Psoas muscle (tissue), 8 donors: ENCODE data around the gene CERS6. TPM values are rescaled to one million over a fixed set of nuclear protein-coding genes. Genes with fewer than 3 reads are reported as not detected.

Experiments used
- ATAC-seq, 4 donors: fragments of 200-7000 bp; cut with Tn5 transposase; one replicate each; pipeline ENCODE4 v1.9.1; 2020; ENCODE audit warnings: moderate library complexity in 3 of 4, mild to moderate bottlenecking in 2 of 4
- DNase-seq, 2 donors: peaks; one replicate each; pipeline ENCODE4 v3.0.0-alpha.2; 2020
- H3K27ac ChIP-seq: fragments of 200-600 bp; one replicate; pipeline ENCODE4 v1.8.0; 2022
- H3K27me3 ChIP-seq, 3 donors: fragments of 200-600 bp in 1 of 3; one replicate each; pipeline versions ENCODE4 v1.6.1 to v1.8.0; 2013 to 2022; ENCODE audit warnings: low read length in 2 of 3, mild to moderate bottlenecking in 2 of 3, moderate library complexity in 1 of 3; ENCODE audit not compliant: insufficient read depth in 3 of 3
- H3K36me3 ChIP-seq, 2 donors: fragments of 200-600 bp in 1 of 2; one replicate each; pipeline versions ENCODE4 v1.6.1 to v1.8.0; 2013 to 2022; ENCODE audit warnings: low read depth in 1 of 2, mild to moderate bottlenecking in 1 of 2, moderate library complexity in 1 of 2; ENCODE audit not compliant: insufficient read depth in 1 of 2
- H3K4me1 ChIP-seq: fragments of 200-600 bp; one replicate; pipeline ENCODE4 v1.8.0; 2022
- H3K4me3 ChIP-seq: fragments of 200-600 bp; one replicate; pipeline ENCODE4 v1.8.0; 2022; ENCODE audit warnings: mild to moderate bottlenecking
- H3K9me3 ChIP-seq: fragments of 200-600 bp; one replicate; pipeline ENCODE4 v1.8.0; 2022
- WGBS, 3 donors: extraction: QIAGEN DNeasy Blood & Tissue Kit; methylation state at CpG; one replicate each; pipeline versions ENCODE4 v1.1.6 to v1.1.7; 2013; 5-methylcytosine and 5-hydroxymethylcytosine counted together
- intact Hi-C, 2 donors: fragments of 100-400 bp; cut with DNase I; formaldehyde crosslinking; loops; one replicate each; pipeline versions ENCODE4 v1.11.0 to v1.14.2; 2022
- polyA plus RNA-seq, 3 donors: library from polyadenylated mRNA; stranded (reverse); fragments of 200-250 nt; gene quantifications; one replicate each; pipeline ENCODE4 v1.2.3, GENCODE V29; 2013
- total RNA-seq, 4 donors: library from RNA; stranded (reverse); fragmentation: NEBNext Ultra II Directional in 2 of 4; extraction: Animal tissue kit (Norgen Biotek cat#: 25700) in 2 of 4; gene quantifications; one replicate each; pipeline versions ENCODE4 v1.2.1 to v1.2.4, GENCODE V29; 2021 to 2023
- TF ChIP-seq, protein P1 (sequence below): fragments of 200-600 bp; IDR thresholded peaks from one replicate; pipeline ENCODE4 v1.8.0; 2022; ENCODE audit warnings: antibody characterized with exemption
- donor health status: healthy with polysubstance abuse.
- donor health status: DM: no; HTN: no; CAD: no; lungs with moderate emphysema.
- donor health status: Bipolar disorder and iron deficiency.
- donor health status: healthy.
- donor health status: DM: yes; HTN: yes; CAD: no.
- donor health status: DM: no; HTN: no; CAD: no.
- donor health status: DM: no; HTN: no; CAD: no.
- donor health status: DM: yes; HTN: yes; CAD: no.

Gene CERS6
- total and polyA plus RNA-seq, 7 donors = 4.8 to 18.1 (median 11.2) TPM

DNA sequence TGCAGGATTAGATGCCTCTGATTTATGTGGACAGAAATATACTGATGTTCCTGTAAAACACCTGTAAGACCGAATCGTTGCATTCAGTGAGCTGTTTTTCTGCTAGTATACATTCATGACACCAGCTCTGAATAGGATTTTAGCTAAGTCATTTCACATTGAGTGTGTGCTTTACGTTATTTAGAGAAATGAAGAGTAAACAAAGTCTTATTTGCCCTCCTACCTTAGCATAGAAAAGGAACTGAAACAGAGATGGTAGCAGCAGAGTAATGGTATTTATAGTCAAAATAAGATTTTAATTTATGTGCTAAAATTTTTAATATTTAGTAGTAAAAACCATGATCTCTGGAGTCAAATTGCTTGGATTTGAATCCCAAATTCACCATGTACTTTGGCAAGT, 168.0 kb downstream of the CERS6 start:
- Histone ChIP-seq H3K4me1 (no peaks in the 10 kb centered on the region), H3K4me3 (no peak overlapping the region), H3K27me3 (no peaks in the 10 kb centered on the region), H3K9me3 (no peaks in the 10 kb centered on the region), H3K27ac (no peak overlapping the region), H3K36me3 (no peaks in the 10 kb centered on the region)
- TF ChIP-seq, protein P1, sequence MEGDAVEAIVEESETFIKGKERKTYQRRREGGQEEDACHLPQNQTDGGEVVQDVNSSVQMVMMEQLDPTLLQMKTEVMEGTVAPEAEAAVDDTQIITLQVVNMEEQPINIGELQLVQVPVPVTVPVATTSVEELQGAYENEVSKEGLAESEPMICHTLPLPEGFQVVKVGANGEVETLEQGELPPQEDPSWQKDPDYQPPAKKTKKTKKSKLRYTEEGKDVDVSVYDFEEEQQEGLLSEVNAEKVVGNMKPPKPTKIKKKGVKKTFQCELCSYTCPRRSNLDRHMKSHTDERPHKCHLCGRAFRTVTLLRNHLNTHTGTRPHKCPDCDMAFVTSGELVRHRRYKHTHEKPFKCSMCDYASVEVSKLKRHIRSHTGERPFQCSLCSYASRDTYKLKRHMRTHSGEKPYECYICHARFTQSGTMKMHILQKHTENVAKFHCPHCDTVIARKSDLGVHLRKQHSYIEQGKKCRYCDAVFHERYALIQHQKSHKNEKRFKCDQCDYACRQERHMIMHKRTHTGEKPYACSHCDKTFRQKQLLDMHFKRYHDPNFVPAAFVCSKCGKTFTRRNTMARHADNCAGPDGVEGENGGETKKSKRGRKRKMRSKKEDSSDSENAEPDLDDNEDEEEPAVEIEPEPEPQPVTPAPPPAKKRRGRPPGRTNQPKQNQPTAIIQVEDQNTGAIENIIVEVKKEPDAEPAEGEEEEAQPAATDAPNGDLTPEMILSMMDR = no peak
- DNase-seq = no peak
- 92 to 97% (median 96%) methylated on average over 3 of the region's 3 CpGs for WGBS, 3 donors
- no peak for ATAC-seq
- intact Hi-C loops = no loop called here

DNA sequence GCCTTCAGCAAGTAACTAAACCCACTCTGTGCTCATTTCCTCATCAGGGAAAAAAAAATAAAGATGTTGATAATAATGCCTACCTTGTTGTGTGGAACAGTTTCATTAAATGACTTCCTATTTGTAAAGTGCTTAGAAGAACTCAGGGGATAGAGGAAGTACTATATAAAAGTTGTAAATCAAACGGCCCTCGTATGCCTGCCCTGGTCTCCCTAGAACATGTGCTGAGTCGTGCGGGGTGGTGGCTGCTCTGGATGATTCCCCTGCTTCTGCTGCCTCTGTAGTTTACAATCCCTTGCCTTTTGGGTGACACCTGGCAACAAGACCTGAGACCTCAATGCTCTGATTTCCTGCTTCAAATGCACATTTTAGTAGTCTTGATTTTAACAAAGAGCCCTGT, 170.0 kb downstream of the CERS6 start:
- TF ChIP-seq, protein P1 = no peak
- Histone ChIP-seq H3K4me1 (no peaks in the 10 kb centered on the region), H3K4me3 (no peak overlapping the region), H3K9me3 (no peaks in the 10 kb centered on the region), H3K36me3 (no peaks in the 10 kb centered on the region), H3K27me3 (no peaks in the 10 kb centered on the region), H3K27ac (no peak overlapping the region)
- ATAC-seq (peak in 1 of 4 donors; percentile 42), DNase-seq (no peak)
- intact Hi-C loops = no loop called here
- WGBS, 3 donors = 62 to 73% (median 67%) methylated on average over 4 of the region's 4 CpGs

DNA sequence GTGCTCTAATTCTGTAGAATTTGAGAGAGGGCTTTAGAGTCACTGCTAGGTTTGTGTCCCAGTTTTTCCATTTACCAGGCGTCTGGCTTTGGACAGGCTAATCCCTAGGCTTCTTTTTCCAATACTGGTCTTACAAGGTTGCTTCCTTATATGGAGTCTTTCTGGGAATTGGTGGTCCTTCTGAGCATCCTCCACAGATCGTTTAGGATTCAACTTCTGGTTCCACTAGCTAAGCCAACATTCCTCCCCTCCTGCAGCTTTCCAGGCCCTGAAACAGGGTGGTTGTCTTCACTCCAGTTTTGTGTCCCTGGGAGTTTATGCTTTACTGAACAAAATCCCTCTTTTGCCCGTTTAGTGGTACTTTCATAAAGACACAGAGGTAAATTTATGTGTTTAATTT, 170.6 kb downstream of the CERS6 start:
- Histone ChIP-seq H3K27ac (no peak overlapping the region), H3K4me3 (no peak overlapping the region), H3K9me3 (no peaks in the 10 kb centered on the region), H3K27me3 (no peaks in the 10 kb centered on the region), H3K36me3 (no peaks in the 10 kb centered on the region), H3K4me1 (no peaks in the 10 kb centered on the region)
- intact Hi-C loops = no loop called here
- TF ChIP-seq, protein P1 = no peak
- WGBS, 3 donors = 43 to 53% (median 47%) methylated on average over 3 of the region's 3 CpGs
- ATAC-seq = no peak
- DNase-seq = no peak

DNA sequence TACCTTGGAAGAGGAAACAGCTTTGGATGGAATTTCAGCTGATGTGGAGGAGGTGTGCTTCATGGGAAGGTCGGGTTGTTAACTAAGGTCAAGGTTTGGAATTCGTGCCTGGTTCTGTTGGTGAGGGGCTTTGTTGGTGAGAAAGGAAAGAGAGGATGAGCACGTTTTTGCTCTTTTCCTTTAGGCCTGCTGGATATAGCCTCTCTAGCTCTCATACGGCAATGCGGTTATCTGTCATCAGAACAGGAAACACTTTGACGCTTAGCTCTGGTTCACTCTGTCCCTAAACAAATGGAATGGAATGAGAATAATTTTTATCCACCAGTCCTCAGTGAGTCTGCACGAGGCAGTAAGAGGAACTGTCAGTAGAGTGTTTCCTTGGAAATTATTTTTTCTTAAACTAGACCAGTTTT, 176.6 kb downstream of the CERS6 start:
- ATAC-seq (peak; percentile 69 to 93 (median 90)), DNase-seq (no peak)
- TF ChIP-seq, protein P1 = no peak
- peak overlapping the region; percentile 78 for H3K27ac ChIP-seq
- H3K9me3 ChIP-seq = no peaks in the 10 kb centered on the region
- H3K4me3 ChIP-seq = no peak overlapping the region
- peaks cover 47% of the 10 kb centered on the region for H3K4me1 ChIP-seq
- no peaks in the 10 kb centered on the region for H3K36me3 ChIP-seq
- H3K27me3 ChIP-seq = no peaks in the 10 kb centered on the region
- intact Hi-C loops = no loop called here
- 7 to 56% (median 34%) methylated on average over 7 of the region's 7 CpGs for WGBS, 3 donors

DNA sequence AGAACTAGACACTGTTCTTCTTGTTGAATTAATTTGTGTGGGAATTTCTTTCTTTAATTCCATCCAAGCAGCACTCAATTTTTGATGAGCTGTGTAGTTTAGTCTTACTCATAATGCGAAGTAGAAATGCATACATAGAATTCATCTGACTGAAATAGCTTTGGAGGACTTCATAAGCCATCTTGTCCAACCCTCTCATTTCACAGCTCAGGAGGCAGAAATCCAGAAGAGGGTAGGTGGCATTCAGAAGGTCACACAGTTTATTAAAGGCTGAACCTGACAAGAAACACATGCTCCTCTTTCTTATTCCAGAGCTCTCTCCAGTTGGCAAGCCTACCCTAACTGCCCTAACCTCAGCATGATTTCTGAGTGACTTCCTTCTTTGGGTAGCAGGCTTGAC, 177.1 kb downstream of the CERS6 start:
- Histone ChIP-seq H3K4me3 (no peak overlapping the region), H3K27me3 (no peaks in the 10 kb centered on the region), H3K36me3 (no peaks in the 10 kb centered on the region), H3K27ac (peak overlapping the region; percentile 78), H3K4me1 (peaks cover 47% of the 10 kb centered on the region), H3K9me3 (no peaks in the 10 kb centered on the region)
- ATAC-seq (peak; percentile 78 to 87 (median 84)), DNase-seq (no peak)
- intact Hi-C loops = no loop called here
- 28 to 76% (median 34%) methylated on average over 1 of the region's 1 CpG for WGBS, 3 donors
- TF ChIP-seq, protein P1 = no peak
